OCI-LY3 (cell line): ENCODE data around the gene STK32B.

ENCODE experiments used
- H2AFZ ChIP-seq: fragments of 200-600, 300-600 bp; shearing (Covaris generic); 2 replicates; pipeline ENCODE4 v1.6.0; 2014; ENCODE audit warnings: antibody characterized with exemption, low read depth, low read length
- H3K27ac ChIP-seq: fragments of 200-600, 300-600 bp; sonication (generic); 2 replicates; pipeline ENCODE4 v1.5.1; 2014; ENCODE audit warnings: mild to moderate bottlenecking, low read length, moderate library complexity, mixed read lengths
- H3K27me3 ChIP-seq: fragments of 200-600, 300-600 bp; sonication (generic); 2 replicates; pipeline ENCODE4 v1.6.1; 2014; ENCODE audit warnings: low read depth, low read length, mixed read lengths
- H3K36me3 ChIP-seq: fragments of 200-600, 300-600 bp; sonication (generic); replicated peaks from 2 replicates; pipeline ENCODE3; 2014; ENCODE audit warnings: low read depth, low read length, mixed read lengths
- H3K4me1 ChIP-seq: fragments of 300-600, 200-600 bp; sonication (generic); 2 replicates; pipeline ENCODE4 v1.6.1; 2014; ENCODE audit warnings: low read length, mixed read lengths
- H3K4me2 ChIP-seq: fragments of 200-600, 300-600 bp; sonication (generic); 2 replicates; pipeline ENCODE4 v1.6.1; 2014; ENCODE audit warnings: low read length, mixed read lengths
- H3K4me3 ChIP-seq: fragments of 300-600, 200-600 bp; sonication (generic); 2 replicates; pipeline ENCODE4 v1.5.1; 2014; ENCODE audit warnings: antibody characterized with exemption, mild to moderate bottlenecking, low read length, moderate library complexity
- H3K79me2 ChIP-seq: fragments of 300-600, 200-600 bp; shearing (Covaris generic); 2 replicates; pipeline ENCODE4 v1.6.1; 2014; ENCODE audit warnings: mild to moderate bottlenecking, low read length, mixed read lengths
- H3K9ac ChIP-seq: fragments of 300-600, 200-600 bp; shearing (Covaris generic); 2 replicates; pipeline ENCODE4 v1.6.0; 2014; ENCODE audit warnings: mild to moderate bottlenecking, low read length, moderate library complexity
- H3K9me3 ChIP-seq: fragments of 200-600, 300-600 bp; shearing (Covaris generic); 2 replicates; pipeline ENCODE4 v1.6.1; 2014; ENCODE audit warnings: low read length, mixed read lengths; ENCODE audit not compliant: insufficient read depth
- H4K20me1 ChIP-seq: fragments of 200-600, 300-600 bp; sonication (generic); 2 replicates; pipeline ENCODE4 v1.6.1; 2016; ENCODE audit warnings: low read length, mixed read lengths; ENCODE audit not compliant: insufficient read depth
- EZH2phosphoT487 ChIP-seq: fragments of 200-600 bp; shearing (Covaris generic); IDR thresholded peaks from 2 replicates; pipeline ENCODE4 v1.6.1; 2018; ENCODE audit warnings: antibody characterized with exemption, mixed run types, low read depth
- TF ChIP-seq, protein P1 (sequence below): fragments of 200-600, 300-600 bp; sonication (generic); IDR thresholded peaks from 2 replicates; pipeline ENCODE4 v1.5.1; 2014; ENCODE audit warnings: antibody characterized with exemption, low read length, low read depth

The STK32B gene

DNA sequence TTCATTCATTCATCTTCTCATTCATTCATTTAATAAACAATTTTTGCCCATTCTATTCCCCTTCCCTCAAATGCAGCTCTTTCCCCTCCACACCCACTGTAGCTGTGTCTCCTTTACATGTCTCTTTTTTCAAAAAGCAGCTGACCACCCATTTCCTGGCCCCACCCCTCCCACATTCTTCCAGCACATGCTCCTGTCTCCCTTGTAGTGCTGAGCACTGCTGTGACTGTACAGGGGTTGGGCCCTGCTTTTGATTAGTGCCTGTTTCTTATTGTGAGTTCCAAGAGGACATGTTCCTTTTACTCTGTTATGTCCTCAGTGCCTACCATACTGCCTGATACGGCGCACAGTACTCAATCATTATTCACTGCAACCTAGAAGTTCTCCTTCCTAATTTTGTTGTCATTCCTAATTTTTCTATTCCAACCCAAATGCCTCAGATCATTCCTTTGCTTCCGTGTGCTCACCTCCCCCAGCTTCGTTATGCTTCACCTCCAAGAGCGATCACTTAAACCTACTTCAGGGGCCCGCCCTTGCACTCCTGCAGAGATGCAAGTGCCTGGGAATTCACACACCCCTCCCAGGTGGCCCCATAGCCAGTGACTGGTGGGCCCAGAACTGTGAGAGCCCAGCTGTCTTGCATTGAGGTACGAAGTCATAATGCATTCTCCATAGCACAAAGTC lies 152.2 kb downstream of the STK32B start:
- Histone ChIP-seq H3K27me3 (no peaks in the 10 kb centered on the region), H3K4me1 (no peaks in the 10 kb centered on the region), H4K20me1 (no peaks in the 10 kb centered on the region), H3K9ac (no peak overlapping the region), H3K27ac (no peak overlapping the region), H2AFZ (no peak overlapping the region), H3K36me3 (no peaks in the 10 kb centered on the region), H3K4me2 (no peak overlapping the region), H3K4me3 (no peak overlapping the region), H3K79me2 (no peaks in the 10 kb centered on the region), H3K9me3 (no peaks in the 10 kb centered on the region)
- TF ChIP-seq EZH2phosphoT487, result no peak
- TF ChIP-seq, protein P1, sequence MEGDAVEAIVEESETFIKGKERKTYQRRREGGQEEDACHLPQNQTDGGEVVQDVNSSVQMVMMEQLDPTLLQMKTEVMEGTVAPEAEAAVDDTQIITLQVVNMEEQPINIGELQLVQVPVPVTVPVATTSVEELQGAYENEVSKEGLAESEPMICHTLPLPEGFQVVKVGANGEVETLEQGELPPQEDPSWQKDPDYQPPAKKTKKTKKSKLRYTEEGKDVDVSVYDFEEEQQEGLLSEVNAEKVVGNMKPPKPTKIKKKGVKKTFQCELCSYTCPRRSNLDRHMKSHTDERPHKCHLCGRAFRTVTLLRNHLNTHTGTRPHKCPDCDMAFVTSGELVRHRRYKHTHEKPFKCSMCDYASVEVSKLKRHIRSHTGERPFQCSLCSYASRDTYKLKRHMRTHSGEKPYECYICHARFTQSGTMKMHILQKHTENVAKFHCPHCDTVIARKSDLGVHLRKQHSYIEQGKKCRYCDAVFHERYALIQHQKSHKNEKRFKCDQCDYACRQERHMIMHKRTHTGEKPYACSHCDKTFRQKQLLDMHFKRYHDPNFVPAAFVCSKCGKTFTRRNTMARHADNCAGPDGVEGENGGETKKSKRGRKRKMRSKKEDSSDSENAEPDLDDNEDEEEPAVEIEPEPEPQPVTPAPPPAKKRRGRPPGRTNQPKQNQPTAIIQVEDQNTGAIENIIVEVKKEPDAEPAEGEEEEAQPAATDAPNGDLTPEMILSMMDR, result no peak

DNA sequence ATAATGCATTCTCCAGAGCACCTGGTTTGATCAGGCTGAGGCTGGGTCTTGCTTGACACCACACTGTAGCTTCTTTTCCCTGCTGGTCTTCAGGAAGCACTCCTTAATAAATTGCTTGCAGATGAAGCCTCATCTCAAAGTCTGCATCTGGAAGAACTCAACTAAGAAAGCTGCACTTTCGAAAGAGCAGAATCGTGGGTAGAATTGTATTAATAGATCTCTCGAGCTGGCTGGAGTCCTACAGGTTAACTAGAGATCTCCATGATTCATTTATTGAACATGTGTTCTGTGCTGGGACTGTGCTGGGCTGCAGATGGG lies 152.7 kb downstream of the STK32B start:
- H2AFZ ChIP-seq, result no peak overlapping the region
- TF ChIP-seq EZH2phosphoT487, result no peak
- TF ChIP-seq, protein P1, result no peak
- no peaks in the 10 kb centered on the region for H4K20me1 ChIP-seq
- H3K4me2 ChIP-seq, result no peak overlapping the region
- no peak overlapping the region for H3K4me3 ChIP-seq
- H3K9ac ChIP-seq, result no peak overlapping the region
- H3K27me3 ChIP-seq, result no peaks in the 10 kb centered on the region
- no peaks in the 10 kb centered on the region for H3K36me3 ChIP-seq
- no peaks in the 10 kb centered on the region for H3K9me3 ChIP-seq
- no peak overlapping the region for H3K27ac ChIP-seq
- no peaks in the 10 kb centered on the region for H3K4me1 ChIP-seq
- H3K79me2 ChIP-seq, result no peaks in the 10 kb centered on the region

DNA sequence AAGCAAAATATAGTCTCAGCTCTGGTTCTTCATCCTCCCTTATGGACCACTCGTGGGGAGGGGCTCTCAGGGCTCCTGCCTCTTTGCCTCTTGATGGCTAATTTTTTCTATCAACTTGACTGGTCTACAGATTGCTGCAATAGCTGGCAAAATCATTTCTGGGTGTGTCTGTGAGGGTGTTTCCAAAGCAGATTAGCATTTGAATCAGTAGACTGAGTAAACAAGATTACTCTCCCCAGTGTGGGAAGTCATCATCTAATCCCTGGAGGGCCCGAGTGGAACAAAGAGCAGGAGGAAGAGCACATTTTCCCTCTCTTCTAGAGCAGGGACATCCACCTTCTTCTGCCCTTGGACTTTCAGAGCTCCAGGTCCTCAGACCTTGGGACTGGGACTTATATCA lies 153.5 kb downstream of the STK32B start:
- H3K27ac ChIP-seq, result no peak overlapping the region
- H3K27me3 ChIP-seq, result no peaks in the 10 kb centered on the region
- H3K4me2 ChIP-seq, result no peak overlapping the region
- no peak overlapping the region for H3K4me3 ChIP-seq
- H4K20me1 ChIP-seq, result no peaks in the 10 kb centered on the region
- H3K9me3 ChIP-seq, result no peaks in the 10 kb centered on the region
- H3K4me1 ChIP-seq, result no peaks in the 10 kb centered on the region
- H3K9ac ChIP-seq, result no peak overlapping the region
- TF ChIP-seq EZH2phosphoT487, result no peak
- TF ChIP-seq, protein P1, result no peak
- H3K36me3 ChIP-seq, result no peaks in the 10 kb centered on the region
- no peaks in the 10 kb centered on the region for H3K79me2 ChIP-seq
- H2AFZ ChIP-seq, result no peak overlapping the region

DNA sequence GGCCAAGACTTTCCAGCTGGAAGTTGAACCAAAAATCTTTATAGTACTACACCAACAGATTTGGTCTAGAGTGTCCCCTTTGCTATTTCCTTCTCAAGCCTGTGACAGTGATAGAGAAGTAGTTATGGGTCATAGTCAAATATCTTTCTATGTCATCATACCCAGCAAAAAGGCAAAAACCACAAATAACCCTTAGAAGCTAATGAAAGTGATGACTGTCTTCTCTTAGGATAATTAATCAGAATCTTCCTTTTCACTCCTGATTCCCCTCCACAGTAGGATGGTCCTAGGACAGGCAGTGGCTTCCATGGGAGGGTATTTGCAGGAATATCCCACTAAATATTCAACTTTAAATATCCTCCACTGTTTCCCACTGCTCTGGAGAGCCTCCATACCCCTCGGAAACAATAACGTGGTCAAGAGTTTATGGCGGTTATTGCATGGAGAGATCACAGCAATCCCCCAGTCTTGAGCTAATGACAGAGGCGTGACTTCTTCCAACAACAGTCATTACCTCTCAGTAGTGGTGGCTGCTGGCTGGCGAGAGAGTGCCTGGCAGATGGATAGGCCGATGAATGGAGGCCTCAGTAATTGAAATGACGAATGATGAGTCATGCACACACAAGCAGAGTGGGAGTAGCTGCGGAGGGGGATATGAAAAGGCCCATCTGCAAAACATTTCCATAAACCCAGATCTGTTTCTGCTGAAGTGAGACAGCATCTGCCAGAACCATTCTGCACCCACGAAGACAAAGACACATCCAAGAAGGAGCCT lies 154.9 kb downstream of the STK32B start:
- H2AFZ ChIP-seq, result no peak overlapping the region
- no peak overlapping the region for H3K4me2 ChIP-seq
- H3K4me3 ChIP-seq, result no peak overlapping the region
- H3K4me1 ChIP-seq, result no peaks in the 10 kb centered on the region
- H3K9me3 ChIP-seq, result no peaks in the 10 kb centered on the region
- no peak overlapping the region for H3K27ac ChIP-seq
- H4K20me1 ChIP-seq, result no peaks in the 10 kb centered on the region
- no peaks in the 10 kb centered on the region for H3K79me2 ChIP-seq
- H3K36me3 ChIP-seq, result no peaks in the 10 kb centered on the region
- no peaks in the 10 kb centered on the region for H3K27me3 ChIP-seq
- no peak for TF ChIP-seq EZH2phosphoT487
- TF ChIP-seq, protein P1, result no peak
- no peak overlapping the region for H3K9ac ChIP-seq
